ENCODE results near the gene ZBTB7C.

DNA sequence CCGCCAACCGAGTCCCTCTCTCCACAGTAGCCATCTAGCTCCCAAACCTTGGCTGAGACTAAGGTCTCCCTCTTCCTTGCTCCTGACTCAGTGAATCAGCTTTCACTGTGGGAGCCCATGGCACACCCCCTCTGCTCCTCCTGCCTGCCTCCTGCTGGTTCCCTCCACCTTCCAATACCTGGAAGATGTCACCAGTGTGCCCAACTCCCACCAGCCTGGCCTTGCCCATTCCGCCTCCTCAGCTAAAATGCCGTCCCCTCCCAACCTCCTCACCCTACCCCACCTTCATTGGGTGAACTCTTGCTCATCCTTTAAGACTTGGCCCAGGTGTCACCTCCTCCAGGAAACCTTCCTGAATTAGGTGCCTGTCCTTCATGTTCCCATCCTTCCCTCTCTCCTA is 348.8 kb downstream of the ZBTB7C start:
- TF ChIP-seq, protein P1, sequence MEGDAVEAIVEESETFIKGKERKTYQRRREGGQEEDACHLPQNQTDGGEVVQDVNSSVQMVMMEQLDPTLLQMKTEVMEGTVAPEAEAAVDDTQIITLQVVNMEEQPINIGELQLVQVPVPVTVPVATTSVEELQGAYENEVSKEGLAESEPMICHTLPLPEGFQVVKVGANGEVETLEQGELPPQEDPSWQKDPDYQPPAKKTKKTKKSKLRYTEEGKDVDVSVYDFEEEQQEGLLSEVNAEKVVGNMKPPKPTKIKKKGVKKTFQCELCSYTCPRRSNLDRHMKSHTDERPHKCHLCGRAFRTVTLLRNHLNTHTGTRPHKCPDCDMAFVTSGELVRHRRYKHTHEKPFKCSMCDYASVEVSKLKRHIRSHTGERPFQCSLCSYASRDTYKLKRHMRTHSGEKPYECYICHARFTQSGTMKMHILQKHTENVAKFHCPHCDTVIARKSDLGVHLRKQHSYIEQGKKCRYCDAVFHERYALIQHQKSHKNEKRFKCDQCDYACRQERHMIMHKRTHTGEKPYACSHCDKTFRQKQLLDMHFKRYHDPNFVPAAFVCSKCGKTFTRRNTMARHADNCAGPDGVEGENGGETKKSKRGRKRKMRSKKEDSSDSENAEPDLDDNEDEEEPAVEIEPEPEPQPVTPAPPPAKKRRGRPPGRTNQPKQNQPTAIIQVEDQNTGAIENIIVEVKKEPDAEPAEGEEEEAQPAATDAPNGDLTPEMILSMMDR (conservative IDR thresholded peaks at IDR 0.05; ENCODE audit: low read length) = no peak
- TF ChIP-seq EZH2phosphoT487 (IDR thresholded peaks at IDR 0.05; ENCODE audit: borderline replicate concordance) = no peak

All from Loucy (cell line).